GM19463 (cell line): ENCODE data around the gene SCARB2.
A peak's percentile ranks its signal among the peaks of the same experiment; 100 is the strongest.
"Not testable (repeated sequence)": the region's sequence is repeated elsewhere in the genome, so short reads cannot be mapped to it uniquely, and the experiment has no call there.

Experiments
- ATAC-seq: cut with Tn5 transposase; IDR thresholded peaks from one replicate; pipeline ENCODE4 v1.9.1; 2021; ENCODE audit warnings: mild to moderate bottlenecking, moderate library complexity; ENCODE audit not compliant: unreplicated experiment

SCARB2 gene, protein sequence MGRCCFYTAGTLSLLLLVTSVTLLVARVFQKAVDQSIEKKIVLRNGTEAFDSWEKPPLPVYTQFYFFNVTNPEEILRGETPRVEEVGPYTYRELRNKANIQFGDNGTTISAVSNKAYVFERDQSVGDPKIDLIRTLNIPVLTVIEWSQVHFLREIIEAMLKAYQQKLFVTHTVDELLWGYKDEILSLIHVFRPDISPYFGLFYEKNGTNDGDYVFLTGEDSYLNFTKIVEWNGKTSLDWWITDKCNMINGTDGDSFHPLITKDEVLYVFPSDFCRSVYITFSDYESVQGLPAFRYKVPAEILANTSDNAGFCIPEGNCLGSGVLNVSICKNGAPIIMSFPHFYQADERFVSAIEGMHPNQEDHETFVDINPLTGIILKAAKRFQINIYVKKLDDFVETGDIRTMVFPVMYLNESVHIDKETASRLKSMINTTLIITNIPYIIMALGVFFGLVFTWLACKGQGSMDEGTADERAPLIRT

DNA sequence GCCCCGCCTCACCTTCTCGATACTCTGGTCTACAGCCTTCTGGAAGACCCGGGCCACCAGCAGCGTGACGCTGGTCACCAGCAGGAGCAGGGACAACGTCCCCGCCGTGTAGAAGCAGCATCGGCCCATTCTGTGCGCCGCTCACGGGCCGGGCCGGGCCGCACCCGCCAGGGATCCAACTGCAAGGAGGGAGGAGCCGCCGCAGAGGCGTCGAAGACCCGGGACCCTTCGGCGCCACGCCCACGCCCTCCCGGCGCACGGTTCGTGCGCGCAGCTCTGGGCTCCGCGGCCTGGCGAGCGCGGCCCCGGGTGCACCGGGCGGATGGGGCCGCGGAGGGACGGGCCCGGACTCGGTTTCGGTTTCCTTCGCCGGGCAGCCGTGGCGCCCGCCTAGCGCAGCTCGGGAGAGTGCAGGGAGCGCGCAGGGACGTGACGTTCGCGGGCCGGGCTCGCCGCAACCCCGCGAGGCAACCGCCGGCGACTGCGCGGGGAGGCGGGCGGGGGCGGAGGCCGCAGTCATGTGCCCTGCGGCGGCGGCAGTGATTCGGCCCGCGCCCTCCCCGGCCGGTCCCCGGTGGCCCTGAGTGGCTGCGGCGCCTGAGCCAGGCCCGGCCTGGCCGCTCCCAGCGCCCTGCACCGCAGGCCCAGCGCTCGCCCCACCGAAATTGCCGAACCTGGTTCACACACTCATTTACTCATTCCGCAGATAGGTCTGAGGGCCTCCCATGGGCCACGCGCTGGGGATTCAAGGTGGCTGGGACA is at the start of gene SCARB2:
Gene SCARB2 (minus strand): TSS at position 410 of the 762 bp plus-strand sequence. CDS start 281 bp downstream, at position 129.
- peak; percentile 72 for ATAC-seq

- no peak for ATAC-seq
Observed at GRCh38 chr4:76260571-76260970, 46.9 kb upstream of the SCARB2 start.

- ATAC-seq = no peak
Observed at GRCh38 chr4:76257824-76258223, 44.2 kb upstream of the SCARB2 start.

DNA sequence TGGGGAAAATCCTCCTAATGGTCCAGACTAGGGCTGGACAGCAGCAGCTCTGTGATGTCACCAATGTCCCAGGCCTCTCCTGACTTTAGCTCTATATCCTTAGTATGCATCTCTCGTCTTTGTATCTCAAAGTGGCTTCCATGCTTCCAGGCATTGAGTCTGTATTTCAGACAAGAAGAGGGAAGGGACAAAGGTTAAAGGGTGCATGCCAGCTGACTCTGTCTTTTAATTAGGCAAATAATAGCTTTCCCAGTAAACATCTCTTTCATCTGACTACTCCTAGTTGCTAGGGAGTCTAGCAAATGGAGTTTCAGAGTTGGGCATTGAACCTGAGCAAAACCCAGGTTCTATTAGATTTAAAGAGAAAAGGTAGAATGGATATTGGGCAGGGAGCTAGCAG is 43.3 kb upstream of the SCARB2 start:
- no peak for ATAC-seq

DNA sequence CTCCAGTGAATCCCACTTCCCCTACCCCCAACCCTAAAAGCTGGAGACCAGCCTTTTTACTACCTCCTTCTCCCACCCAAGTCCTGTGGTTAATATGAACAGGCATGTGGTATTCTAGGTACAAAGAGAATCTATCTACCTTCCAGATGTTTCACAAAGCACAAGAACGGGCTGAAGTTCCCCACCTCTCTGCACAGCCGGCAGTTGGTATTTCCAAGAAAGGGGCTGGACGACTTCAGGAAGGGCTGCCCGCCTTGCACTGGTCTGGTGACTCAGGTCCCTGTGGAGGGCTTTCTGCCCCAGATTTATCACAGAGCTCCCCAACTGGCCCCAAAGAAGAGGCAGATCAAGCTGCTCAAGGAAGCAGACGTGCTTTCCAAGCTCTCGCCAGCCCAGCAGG is 42.4 kb upstream of the SCARB2 start:
- no peak for ATAC-seq

DNA sequence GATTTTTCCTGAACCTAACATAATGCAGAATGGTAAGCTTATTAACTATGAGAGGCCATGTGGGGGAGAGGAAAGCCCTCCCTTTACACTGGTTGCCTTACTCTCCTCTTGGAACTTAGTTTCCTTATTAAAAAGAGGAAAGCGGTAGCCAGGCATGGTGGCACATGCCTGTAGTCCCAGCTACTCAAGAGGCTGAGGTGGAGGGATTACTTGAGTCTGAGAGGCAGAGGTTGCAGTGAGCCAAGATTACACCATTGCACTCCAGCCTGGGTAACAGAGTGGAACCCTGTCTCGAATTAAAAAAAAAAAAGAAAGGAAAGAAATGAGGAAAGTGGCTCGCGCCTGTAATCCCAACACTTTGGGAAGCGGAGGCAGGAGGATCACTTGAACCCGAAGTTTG is 39.9 kb upstream of the SCARB2 start:
- ATAC-seq = no peak

- no peak for ATAC-seq
Observed at GRCh38 chr4:76252271-76252653, 38.6 kb upstream of the SCARB2 start.

DNA sequence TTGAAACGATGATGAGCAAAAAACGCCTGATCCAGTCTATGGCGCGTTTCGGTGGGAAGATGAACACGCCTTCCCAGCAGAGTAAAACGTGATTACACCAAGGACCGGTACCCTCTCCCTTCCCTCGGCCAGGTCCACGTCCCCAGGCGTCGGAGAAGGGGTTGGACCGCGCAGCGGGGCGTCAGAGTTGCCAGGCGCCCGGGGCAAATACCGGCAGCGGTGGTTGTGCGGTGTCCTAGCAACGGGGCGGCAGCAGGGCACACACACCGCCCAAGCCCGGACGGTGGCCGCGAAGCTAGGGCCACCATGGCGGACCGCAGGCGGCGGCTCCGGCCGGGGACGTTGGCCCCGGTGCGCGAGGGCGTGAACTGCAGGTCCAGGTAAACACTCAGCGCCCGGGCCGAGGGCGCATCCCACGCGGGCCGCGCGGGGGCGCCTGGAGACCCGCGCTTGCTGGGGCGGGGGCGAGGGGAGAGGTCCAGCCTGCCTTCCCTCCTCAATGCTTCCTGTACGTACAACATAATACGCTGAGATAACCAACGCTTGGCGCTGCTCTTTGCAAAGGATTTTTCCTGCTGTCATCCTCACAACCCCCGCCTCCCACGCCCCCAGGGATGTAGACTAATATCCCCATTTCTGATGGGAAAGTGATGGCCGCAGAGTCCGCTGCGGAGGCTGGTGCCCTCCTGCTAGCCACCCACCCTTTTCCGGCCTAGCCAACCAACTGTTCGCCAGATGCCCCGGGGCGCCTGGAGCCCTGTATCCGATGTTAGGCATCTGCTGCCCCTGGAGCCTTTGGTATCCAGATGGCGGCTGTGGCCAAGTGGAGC is 38.0 kb upstream of the SCARB2 start, which contains the start of gene FAM47E:
Gene FAM47E (plus strand): TSS at position 281 of the 830 bp plus-strand sequence. CDS start 26 bp downstream, at position 307.
- ATAC-seq = peak; percentile 66

DNA sequence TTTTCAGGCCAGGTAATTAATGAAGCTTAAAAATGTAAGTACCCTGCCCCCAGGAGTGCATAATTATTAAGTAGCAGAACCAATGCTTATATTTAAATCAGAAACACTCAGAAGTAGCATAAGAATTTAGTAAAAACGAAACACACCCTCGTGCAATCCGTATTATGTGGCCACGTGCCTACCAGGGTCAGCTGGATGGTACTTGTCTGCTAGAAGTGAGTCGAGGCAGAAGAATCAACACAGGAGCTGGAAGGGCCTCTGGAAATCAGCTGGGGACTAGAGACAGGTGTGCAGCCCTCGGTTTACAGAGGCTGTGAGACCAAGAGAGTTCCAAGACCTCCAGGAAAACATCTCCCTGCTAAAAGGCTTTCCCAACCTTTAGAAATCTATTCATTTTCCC is 37.3 kb upstream of the SCARB2 start:
- ATAC-seq = no peak

DNA sequence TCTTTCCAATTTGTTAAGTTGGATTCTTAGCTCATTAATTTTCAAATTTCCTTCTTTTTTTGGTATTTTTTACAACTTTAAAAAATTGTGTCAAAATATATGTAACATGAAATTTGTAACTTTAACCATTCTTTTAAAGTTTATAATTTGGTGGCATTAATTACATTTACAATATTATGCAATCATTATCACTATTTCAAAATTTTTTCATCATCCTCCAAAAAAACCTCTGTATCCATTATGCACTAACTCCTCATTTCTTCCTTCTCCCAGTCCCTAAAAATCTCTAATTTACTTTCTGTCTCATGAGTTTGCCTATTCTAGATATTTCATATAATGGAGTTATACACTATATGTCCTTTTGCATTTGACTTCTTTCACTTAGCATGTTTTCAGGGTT is 33.2 kb upstream of the SCARB2 start:
- ATAC-seq = no peak

GRCh38 chr4:76246025-76246424 is 32.4 kb upstream of the SCARB2 start:
- no peak for ATAC-seq

DNA sequence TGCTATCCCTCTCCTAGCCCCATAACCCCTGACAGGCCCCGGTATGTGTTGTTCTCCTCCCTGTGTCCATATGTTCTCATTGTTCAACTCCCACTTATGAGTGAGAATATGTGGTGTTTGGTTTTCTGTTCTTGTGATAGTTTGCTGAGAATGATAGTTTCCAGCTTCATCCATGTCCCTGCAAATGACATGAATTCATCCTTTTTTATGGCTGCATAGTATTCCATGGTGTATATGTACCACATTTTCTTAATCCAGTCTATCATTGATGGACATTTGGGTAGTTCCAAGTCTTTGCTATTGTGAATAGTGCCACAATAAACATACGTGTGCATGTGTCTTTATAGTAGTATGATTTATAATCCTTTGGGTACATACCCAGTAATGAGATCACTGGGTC is 30.3 kb upstream of the SCARB2 start:
- ATAC-seq = not testable (repeated sequence)

GRCh38 chr4:76240236-76240635 is 26.6 kb upstream of the SCARB2 start:
- ATAC-seq = no peak

GRCh38 chr4:76238701-76239100 is 25.1 kb upstream of the SCARB2 start:
- no peak for ATAC-seq

- ATAC-seq = no peak
Observed at GRCh38 chr4:76238236-76238635, 24.6 kb upstream of the SCARB2 start.

DNA sequence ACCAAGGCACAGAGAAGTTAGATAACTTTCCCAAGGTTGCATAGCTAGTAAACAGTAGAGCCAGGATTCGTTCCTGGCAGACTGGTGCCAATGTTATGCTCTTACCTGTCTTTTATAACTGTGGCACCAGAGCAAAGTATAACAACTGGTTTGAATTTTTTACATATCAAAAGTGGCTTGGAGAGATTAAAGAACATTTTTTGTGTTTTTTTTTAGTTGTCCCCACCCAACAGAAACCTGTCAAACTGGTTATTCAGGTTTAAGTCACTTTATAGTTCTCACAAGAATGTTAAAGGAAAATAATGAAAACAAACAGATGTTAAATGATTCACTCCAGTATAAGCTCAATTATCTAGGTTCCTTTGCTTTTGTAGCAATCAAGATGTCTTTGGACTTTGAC is 22.3 kb upstream of the SCARB2 start:
- no peak for ATAC-seq

GRCh38 chr4:76235407-76235806 is 21.8 kb upstream of the SCARB2 start:
- ATAC-seq = no peak

DNA sequence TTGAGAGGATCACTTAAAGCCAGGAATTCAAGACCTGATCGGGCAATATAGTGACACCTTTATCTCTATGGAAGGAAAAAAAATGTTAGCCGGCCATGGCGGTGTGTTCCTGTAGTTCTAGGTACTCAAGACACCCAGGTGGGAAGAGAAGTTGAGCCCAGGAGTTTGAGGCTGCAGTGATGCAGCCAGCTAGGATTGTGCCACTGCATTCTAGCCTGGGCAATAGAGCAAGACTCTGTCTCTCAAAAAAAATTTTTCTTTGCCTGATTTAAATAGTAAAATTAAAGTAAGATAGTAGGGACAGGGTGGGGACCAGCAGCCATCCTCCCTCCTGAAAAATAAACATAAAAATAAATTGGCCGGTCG is 21.0 kb upstream of the SCARB2 start:
- ATAC-seq = no peak

DNA sequence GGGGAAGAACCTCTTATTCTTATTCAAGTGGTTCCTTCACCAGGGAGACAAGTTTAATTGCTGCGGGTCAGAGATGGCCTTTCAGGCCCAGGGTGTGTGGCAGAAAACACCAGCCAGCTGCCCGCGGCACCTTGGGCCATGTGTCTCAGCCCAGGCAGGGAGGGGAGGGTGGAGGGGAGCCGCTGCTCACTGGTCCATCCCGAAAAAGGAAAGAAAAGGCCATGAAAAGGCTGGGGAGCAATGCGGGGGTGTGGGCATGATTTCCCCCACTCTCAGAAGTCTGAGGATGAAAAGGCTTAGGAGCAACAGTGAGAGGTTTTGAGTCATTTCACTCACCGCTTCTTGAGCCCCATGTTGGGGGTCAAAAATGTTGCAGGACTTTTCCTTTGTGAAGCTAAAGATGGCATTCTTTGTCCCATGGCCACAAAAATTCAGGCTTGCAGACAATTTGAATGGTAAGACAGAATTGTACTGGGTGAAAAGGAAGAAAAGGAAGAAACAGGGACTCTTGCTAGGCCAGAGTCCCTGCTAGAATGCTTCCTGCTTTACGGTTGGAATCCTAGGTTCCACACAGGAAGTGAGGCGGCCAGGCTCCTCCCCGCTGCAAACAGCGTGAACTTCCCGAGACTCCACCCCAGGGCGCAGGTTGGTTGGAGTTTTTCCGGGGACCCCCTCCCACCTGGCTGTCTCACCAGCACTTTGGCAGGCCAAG is 20.5 kb upstream of the SCARB2 start:
- ATAC-seq = no peak

DNA sequence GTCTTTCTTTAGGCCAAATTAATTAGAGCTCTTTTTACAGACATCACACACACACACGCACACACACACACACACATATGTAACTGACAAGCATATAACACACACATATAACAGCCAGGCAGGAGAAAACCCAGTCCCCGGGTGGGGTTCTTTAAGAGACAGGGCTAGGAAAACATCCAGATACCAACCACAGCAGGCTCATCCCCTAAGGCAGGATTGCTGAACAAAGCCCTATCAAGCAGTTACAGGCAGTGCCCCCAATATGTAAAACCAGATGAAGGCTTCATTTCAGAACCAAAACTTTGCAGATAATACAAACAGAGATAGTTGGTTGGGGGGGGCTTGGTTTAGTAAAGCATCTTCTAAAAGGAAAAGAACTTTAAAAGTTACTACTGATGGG is 19.9 kb upstream of the SCARB2 start:
- no peak for ATAC-seq

DNA sequence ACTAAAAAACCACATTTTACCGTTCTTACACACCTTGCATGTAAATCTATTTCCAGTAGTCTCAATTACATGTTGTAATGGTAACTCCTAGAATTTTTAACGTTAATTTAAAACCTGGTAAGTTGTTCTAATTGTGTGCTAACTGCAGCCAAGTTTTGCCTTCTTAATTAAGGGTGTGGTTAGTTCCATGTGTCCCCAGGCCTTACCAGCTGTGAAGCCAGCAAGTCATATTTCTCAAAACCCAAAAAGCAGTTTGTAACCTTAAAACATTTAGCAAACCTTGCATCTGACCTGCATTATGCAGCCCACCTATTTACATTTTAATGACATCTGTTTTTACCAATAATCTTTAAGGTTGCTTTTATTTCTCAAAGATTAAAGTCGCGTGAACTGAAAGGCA is 19.5 kb upstream of the SCARB2 start:
- ATAC-seq = no peak
